Measurements from ENCODE around the gene TBCA. TPM values are rescaled to one million over a fixed set of nuclear protein-coding genes. Genes with fewer than 3 reads are reported as not detected.
A peak's percentile ranks its signal among the peaks of the same experiment; 100 is the strongest.

Gene TBCA
- 100 to 1,000 TPM; 213 to 335 (median 288) TPM for total RNA-seq

DNA sequence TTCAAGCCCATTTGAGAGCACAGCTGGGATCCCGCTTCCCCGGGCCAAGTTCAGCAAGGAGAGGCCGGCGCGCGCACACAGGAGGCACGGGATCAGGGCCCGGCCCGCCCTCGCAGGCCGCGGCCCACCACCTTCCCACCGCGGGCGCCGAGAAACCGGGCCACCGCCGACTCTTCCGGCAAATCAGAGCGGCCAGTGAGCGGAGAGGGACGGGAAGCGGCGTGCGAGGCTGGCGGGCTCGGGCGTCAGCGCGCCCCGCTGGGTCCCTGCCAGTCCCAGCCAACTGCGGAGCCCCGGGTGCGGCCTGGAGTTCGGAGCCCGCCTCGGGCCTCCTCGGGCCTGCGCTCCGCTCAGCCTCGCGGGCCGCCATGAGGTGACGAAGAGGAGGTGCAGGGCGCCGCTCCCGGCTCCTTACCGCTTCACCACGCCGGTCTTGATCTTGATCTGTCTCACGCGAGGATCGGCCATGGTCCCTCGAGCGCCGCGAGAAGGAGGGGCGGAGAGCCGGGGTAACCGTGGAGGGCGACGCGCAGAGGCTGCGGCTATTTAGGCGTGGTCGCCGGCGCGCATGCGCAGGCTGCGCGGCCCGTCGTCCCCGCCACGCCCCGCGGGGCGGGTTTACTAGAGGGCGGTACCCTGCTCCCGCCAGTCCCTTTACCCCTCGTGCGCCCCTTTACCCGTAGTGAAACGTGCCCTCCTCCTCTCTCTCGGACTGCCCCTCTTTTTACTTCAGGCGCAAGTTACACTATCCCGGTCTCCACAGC is at the start of gene TBCA:
TSS of gene TBCA (minus strand) at position 550 of the 764 bp plus-strand sequence. CDS start at position 468, 82 bp downstream.
- 0% methylated on average over 3 to 29 of the region's 89 CpGs; no CpG with 5 or more reads in 4 of the 10 experiments for WGBS, 10 experiments
- in situ Hi-C loops (cut with MboI; ENCODE audit: low pct_unique_long_range_greater_than_20kb in 2 of 9, low sequenced_read_pairs in 9 of 9, unreplicated experiment in 9 of 9), result no loop called here
- Histone ChIP-seq H3K4me1 (replicated peaks in 1 of 2) (peaks cover 19 to 23% of the 10 kb centered on the region in 2 donors), H3K4me3 (peak within 1 kb of the TSS; percentile 54 to 89 (median 58)), H3K27ac (peak within 1 kb of the TSS; percentile 83 to 88)
- peak; percentile 78 to 94 (median 92) for ATAC-seq (replicated peaks in 6 of 8)

DNA sequence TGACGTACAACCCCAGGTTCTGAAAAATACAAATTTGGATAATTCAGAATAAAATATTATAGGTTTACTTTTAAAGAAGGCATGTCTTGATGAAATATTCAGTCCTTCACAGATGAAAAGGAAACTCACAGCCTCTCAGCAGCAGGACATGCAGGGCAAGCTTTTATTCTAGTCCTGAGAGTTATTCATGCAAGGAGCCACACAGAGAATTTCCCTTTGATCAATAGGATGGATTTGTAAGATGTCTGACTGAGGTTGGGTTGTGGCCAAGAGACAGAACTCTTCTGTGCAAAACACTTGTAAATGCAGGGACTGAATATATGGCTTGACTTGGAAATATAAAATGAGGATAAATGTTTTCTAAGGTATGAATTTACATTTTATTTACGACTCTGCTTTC is 48.8 kb upstream of the TBCA start:
- peak in 1 of 8 experiments; percentile 42 for ATAC-seq (replicated peaks in 6 of 8)
- in situ Hi-C loops (cut with MboI; ENCODE audit: low pct_unique_long_range_greater_than_20kb in 2 of 9, low sequenced_read_pairs in 9 of 9, unreplicated experiment in 9 of 9), result loop anchor here in 1 of 9 experiments (25.0 kb wide), 1 partner anchor 188 kb away; the partner anchor contains the start of gene OTP
- 13 to 100% (median 67%) methylated on average over 1 to 2 of the region's 2 CpGs; no CpG with 5 or more reads in 1 of the 10 experiments for WGBS, 10 experiments
- H3K4me3 ChIP-seq, result no peak overlapping the region
- H3K27ac ChIP-seq, result no peak overlapping the region
- peaks cover 0 to 2% of the 10 kb centered on the region in 2 donors for H3K4me1 ChIP-seq (replicated peaks in 1 of 2)

- Histone ChIP-seq H3K4me3 (no peak overlapping the region), H3K4me1 (replicated peaks in 1 of 2) (no peaks in the 10 kb centered on the region), H3K27ac (no peak overlapping the region)
- in situ Hi-C loops (cut with MboI; ENCODE audit: low pct_unique_long_range_greater_than_20kb in 2 of 9, low sequenced_read_pairs in 9 of 9, unreplicated experiment in 9 of 9), result no loop called here
- WGBS, 10 experiments, result 0 to 100% (median 52%) methylated on average over 1 of the region's 2 CpGs; no CpG with 5 or more reads in 6 of the 10 experiments
- no peak for ATAC-seq (replicated peaks in 6 of 8)
These were observed 40.5 kb upstream of the TBCA start for GRCh38 chr5:77816686-77817085.

GRCh38 chr5:77812926-77813589 is 36.9 kb upstream of the TBCA start:
- no peak for ATAC-seq (replicated peaks in 6 of 8)
- Histone ChIP-seq H3K4me3 (no peak overlapping the region), H3K4me1 (replicated peaks in 1 of 2) (no peaks in the 10 kb centered on the region), H3K27ac (no peak overlapping the region)
- in situ Hi-C loops (cut with MboI; ENCODE audit: low pct_unique_long_range_greater_than_20kb in 2 of 9, low sequenced_read_pairs in 9 of 9, unreplicated experiment in 9 of 9), result no loop called here
- 28 to 100% (median 60%) methylated on average over 1 to 3 of the region's 3 CpGs; no CpG with 5 or more reads in 3 of the 10 experiments for WGBS, 10 experiments

DNA sequence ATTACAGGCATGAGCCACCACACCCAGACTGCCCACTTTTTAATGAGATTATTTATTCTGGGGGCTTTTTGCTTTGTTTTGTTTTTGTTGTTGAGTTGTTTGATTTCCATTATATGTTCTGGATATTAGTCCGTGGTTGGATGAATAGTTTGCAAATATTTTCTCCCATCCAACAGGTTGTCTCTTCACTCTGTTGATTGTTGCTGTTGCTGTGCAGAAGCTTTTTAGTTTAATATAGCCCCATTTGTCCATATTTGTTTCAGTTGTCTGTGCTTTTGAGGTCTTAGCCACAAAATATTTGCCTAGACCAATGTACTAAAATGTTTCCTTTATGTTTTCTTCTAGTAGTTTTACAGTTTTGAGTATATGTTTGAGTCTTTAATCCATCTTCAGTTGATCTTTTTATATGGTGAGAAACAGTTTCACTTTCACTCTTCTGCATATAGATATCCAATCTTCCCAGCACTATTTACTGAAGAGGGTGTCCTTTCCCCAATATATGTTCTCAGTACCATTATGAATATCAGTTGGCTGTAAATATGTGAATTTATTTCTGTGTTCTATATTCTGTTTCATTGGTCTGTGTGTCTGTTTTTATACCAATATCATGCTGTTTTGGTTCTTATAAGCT is 30.2 kb upstream of the TBCA start:
- in situ Hi-C loops (cut with MboI; ENCODE audit: low pct_unique_long_range_greater_than_20kb in 2 of 9, low sequenced_read_pairs in 9 of 9, unreplicated experiment in 9 of 9), result no loop called here
- 0 to 82% (median 29%) methylated on average over 1 of the region's 1 CpG; no CpG with 5 or more reads in 1 of the 10 experiments for WGBS, 10 experiments
- no peaks in the 10 kb centered on the region for H3K4me1 ChIP-seq (replicated peaks in 1 of 2)
- no peak for ATAC-seq (replicated peaks in 6 of 8)
- no peak overlapping the region for H3K4me3 ChIP-seq
- no peak overlapping the region for H3K27ac ChIP-seq

DNA sequence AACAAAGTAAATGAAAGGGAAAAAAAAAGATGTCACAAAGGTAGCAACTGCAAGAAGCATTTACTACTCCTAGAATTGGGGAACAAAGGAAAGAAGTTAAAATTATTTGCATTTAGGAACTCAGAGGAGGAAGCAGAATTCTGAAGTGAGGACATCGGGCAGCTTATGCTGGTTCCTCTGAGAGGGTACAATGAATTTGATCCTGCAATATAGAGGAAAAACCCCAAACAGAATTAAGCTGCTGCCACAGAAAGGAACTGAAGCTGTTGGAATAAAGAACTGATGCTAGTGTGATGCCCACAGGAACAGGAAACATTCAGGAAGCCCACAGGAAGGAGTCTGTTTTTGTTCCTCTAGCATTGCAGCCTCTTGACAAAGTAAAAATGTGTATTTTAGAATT is 22.3 kb upstream of the TBCA start:
- H3K4me3 ChIP-seq, result no peak overlapping the region
- H3K27ac ChIP-seq, result no peak overlapping the region
- in situ Hi-C loops (cut with MboI; ENCODE audit: low pct_unique_long_range_greater_than_20kb in 2 of 9, low sequenced_read_pairs in 9 of 9, unreplicated experiment in 9 of 9), result no loop called here
- 0 to 100% (median 75%) methylated on average over 1 of the region's 1 CpG; no CpG with 5 or more reads in 4 of the 10 experiments for WGBS, 10 experiments
- ATAC-seq (replicated peaks in 6 of 8), result no peak
- no peaks in the 10 kb centered on the region for H3K4me1 ChIP-seq (replicated peaks in 1 of 2)

DNA sequence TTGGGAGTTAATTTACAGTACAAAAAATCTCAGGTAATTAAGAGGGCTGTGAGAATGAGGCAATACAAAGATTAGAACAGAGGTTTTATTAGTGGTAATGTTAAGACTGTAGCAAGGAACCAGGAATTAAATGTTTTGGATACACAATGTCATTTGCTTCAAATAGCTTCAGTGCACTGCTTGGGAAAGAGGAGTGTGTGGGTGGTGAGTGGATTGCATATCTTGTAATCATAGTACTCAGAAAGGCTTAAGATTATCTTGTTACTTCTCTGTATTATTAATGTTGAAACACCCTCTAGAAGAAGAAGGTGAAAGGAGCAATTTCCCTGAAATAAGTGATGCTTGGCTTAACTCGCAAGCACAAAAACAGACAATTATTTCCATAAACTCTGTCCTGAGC is 21.0 kb upstream of the TBCA start:
- no peak for ATAC-seq (replicated peaks in 6 of 8)
- in situ Hi-C loops (cut with MboI; ENCODE audit: low pct_unique_long_range_greater_than_20kb in 2 of 9, low sequenced_read_pairs in 9 of 9, unreplicated experiment in 9 of 9), result no loop called here
- H3K4me3 ChIP-seq, result no peak overlapping the region

GRCh38 chr5:77795846-77796245 is 19.7 kb upstream of the TBCA start:
- no peak overlapping the region for H3K27ac ChIP-seq
- ATAC-seq (replicated peaks in 6 of 8), result no peak
- H3K4me3 ChIP-seq, result no peak overlapping the region
- in situ Hi-C loops (cut with MboI; ENCODE audit: low pct_unique_long_range_greater_than_20kb in 2 of 9, low sequenced_read_pairs in 9 of 9, unreplicated experiment in 9 of 9), result no loop called here
- WGBS, 10 experiments, result 4 to 100% (median 77%) methylated on average over 2 to 3 of the region's 3 CpGs
- H3K4me1 ChIP-seq (replicated peaks in 1 of 2), result no peaks in the 10 kb centered on the region

More for the DNA sequence above, 21.0 kb upstream of the TBCA start:
- no peaks in the 10 kb centered on the region for H3K4me1 ChIP-seq (replicated peaks in 1 of 2)
- WGBS, 10 experiments, result 17 to 100% (median 80%) methylated on average over 1 of the region's 1 CpG; no CpG with 5 or more reads in 3 of the 10 experiments
- no peak overlapping the region for H3K27ac ChIP-seq

GRCh38 chr5:77795268-77795667 is 19.1 kb upstream of the TBCA start:
- in situ Hi-C loops (cut with MboI; ENCODE audit: low pct_unique_long_range_greater_than_20kb in 2 of 9, low sequenced_read_pairs in 9 of 9, unreplicated experiment in 9 of 9), result no loop called here
- WGBS, 10 experiments, result 11 to 78% (median 38%) methylated on average over 1 to 2 of the region's 2 CpGs; no CpG with 5 or more reads in 1 of the 10 experiments
- H3K27ac ChIP-seq, result no peak overlapping the region
- H3K4me1 ChIP-seq (replicated peaks in 1 of 2), result no peaks in the 10 kb centered on the region
- no peak for ATAC-seq (replicated peaks in 6 of 8)
- no peak overlapping the region for H3K4me3 ChIP-seq

- no peak for ATAC-seq (replicated peaks in 6 of 8)
- no peak overlapping the region for H3K4me3 ChIP-seq
- no peaks in the 10 kb centered on the region for H3K4me1 ChIP-seq (replicated peaks in 1 of 2)
- WGBS, 10 experiments, result 14 to 100% (median 95%) methylated on average over 1 to 2 of the region's 2 CpGs; no CpG with 5 or more reads in 1 of the 10 experiments
- H3K27ac ChIP-seq, result no peak overlapping the region
- in situ Hi-C loops (cut with MboI; ENCODE audit: low pct_unique_long_range_greater_than_20kb in 2 of 9, low sequenced_read_pairs in 9 of 9, unreplicated experiment in 9 of 9), result no loop called here
These were observed 15.8 kb upstream of the TBCA start for GRCh38 chr5:77791926-77792325.

DNA sequence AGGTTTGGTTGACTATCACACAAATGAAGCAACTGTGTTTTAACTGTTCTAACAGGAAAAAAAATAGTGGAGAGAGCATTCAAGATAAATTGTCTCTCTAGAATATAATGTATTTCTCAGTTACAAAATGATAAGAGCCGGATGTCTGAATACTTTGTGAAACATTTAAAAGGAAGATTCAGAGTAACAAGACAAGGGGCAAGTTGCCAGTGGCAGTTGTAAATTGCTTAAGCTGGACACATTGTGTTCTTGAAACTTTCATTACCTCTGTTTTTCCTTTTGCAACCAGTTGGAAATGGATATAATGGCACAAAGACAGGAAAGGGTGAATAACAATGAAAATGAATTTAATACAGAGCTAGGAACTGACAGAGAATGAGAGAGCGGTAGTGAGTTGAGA is 15.2 kb upstream of the TBCA start:
- Histone ChIP-seq H3K4me3 (no peak overlapping the region), H3K4me1 (replicated peaks in 1 of 2) (no peaks in the 10 kb centered on the region), H3K27ac (no peak overlapping the region)
- ATAC-seq (replicated peaks in 6 of 8), result no peak
- 47 to 96% (median 90%) methylated on average over 1 to 2 of the region's 2 CpGs; no CpG with 5 or more reads in 1 of the 10 experiments for WGBS, 10 experiments
- in situ Hi-C loops (cut with MboI; ENCODE audit: low pct_unique_long_range_greater_than_20kb in 2 of 9, low sequenced_read_pairs in 9 of 9, unreplicated experiment in 9 of 9), result no loop called here

DNA sequence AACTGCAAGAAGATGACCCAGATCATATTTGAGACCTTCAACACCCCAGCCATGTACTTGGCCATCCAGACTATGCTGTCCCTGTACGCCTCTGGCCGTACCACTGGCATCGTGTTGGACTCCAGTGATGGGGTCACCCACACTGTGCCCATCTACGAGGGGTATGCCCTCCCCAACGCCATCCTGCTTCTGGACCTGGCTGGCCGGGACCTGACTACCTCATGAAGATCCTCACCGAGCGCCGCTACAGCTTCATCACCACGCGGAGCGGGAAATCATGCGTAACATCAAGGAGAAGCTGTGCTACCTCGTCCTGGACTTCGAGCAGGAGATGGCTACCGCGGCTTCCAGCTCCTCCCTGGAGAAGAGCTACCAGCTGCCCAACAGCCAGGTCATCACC is 9.1 kb upstream of the TBCA start:
- 50 to 98% (median 87%) methylated on average over 2 to 15 of the region's 17 CpGs; no CpG with 5 or more reads in 7 of the 10 experiments for WGBS, 10 experiments
- no peak for ATAC-seq (replicated peaks in 6 of 8)
- H3K27ac ChIP-seq, result no peak overlapping the region
- in situ Hi-C loops (cut with MboI; ENCODE audit: low pct_unique_long_range_greater_than_20kb in 2 of 9, low sequenced_read_pairs in 9 of 9, unreplicated experiment in 9 of 9), result no loop called here
- no peaks in the 10 kb centered on the region for H3K4me1 ChIP-seq (replicated peaks in 1 of 2)
- H3K4me3 ChIP-seq, result no peak overlapping the region

DNA sequence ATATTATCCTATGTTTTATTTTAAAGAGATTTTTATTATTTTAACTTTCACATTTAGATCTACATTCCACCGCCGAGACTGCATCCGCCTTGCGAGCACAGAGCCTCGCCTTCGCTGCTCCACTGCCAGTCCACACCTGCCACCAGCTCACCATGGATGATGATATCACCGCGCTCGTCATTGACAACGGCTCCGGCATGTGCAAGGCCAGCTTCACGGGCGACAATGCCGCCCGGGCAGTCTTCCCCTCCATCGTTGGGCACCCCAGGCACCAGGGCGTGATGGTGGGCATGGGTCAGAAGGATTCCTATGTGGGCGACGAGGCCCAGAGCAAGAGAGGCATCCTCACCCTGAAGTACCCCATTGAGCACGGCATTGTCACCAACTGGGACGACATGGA is 8.6 kb upstream of the TBCA start:
- no peak overlapping the region for H3K4me3 ChIP-seq
- no peak overlapping the region for H3K27ac ChIP-seq
- 69 to 100% (median 91%) methylated on average over 4 to 17 of the region's 21 CpGs; no CpG with 5 or more reads in 3 of the 10 experiments for WGBS, 10 experiments
- in situ Hi-C loops (cut with MboI; ENCODE audit: low pct_unique_long_range_greater_than_20kb in 2 of 9, low sequenced_read_pairs in 9 of 9, unreplicated experiment in 9 of 9), result no loop called here
- no peak for ATAC-seq (replicated peaks in 6 of 8)
- H3K4me1 ChIP-seq (replicated peaks in 1 of 2), result no peaks in the 10 kb centered on the region

All from motor neuron (in vitro differentiated cells).